HepG2 (cell line): ENCODE data around the gene LIMD2. TPM values are rescaled to one million over a fixed set of nuclear protein-coding genes. Genes with fewer than 3 reads are reported as not detected.

Source experiments
- AGO2 ChIP-seq: fragments of 200-400 bp; formaldehyde crosslinking; optimal IDR thresholded peaks from 2 replicates; pipeline ENCODE3; 2017; ENCODE audit warnings: mild to moderate bottlenecking, low read depth, low read length, moderate library complexity
- ELF3 ChIP-seq: IDR thresholded peaks from 2 replicates; pipeline ENCODE4 v1.6.1; 2016; ENCODE audit warnings: missing genetic modification reagents, missing compliant biosample characterization
- GTF3A ChIP-seq: sonication (generic); formaldehyde crosslinking; conservative IDR thresholded peaks from 2 replicates; pipeline ENCODE4 v1.4.0; 2020; ENCODE audit warnings: mild to moderate bottlenecking, missing genetic modification reagents
- HHEX ChIP-seq: IDR thresholded peaks from 2 replicates; pipeline ENCODE4 v1.6.1; 2016; ENCODE audit warnings: control low read depth
- HNF4G ChIP-seq, 2 experiments: sonication (generic) in 1 of 2; formaldehyde crosslinking in 1 of 2; IDR thresholded peaks; 2 replicates each; pipeline versions ENCODE4 v1.4.0 to v1.6.1; 2011 to 2020; ENCODE audit warnings: borderline replicate concordance in 2 of 2, low read depth in 2 of 2, mild to moderate bottlenecking in 2 of 2, low read length in 1 of 2, missing genetic modification reagents in 1 of 2, moderate library complexity in 1 of 2
- LCORL ChIP-seq, 2 experiments: fragments of 450-650 bp in 1 of 2; sonication (generic) in 1 of 2; formaldehyde crosslinking in 1 of 2; IDR thresholded peaks; 2 replicates each; pipeline versions ENCODE4 v1.5.0 to v1.6.1; 2017 to 2020; ENCODE audit warnings: antibody characterized with exemption in 1 of 2, missing genetic modification reagents in 1 of 2
- MAX ChIP-seq: IDR thresholded peaks from 2 replicates; pipeline ENCODE4 v1.6.1; 2012; ENCODE audit warnings: inconsistent platforms
- NFATC3 ChIP-seq: sonication (generic); formaldehyde crosslinking; IDR thresholded peaks from 2 replicates; pipeline ENCODE4 v1.5.1; 2020; ENCODE audit warnings: mild to moderate bottlenecking, missing genetic modification reagents
- NR3C1 ChIP-seq: sonication (generic); formaldehyde crosslinking; IDR thresholded peaks from 2 replicates; pipeline ENCODE4 v1.4.0; 2020; ENCODE audit warnings: missing genetic modification reagents
- PBX2 ChIP-seq: IDR thresholded peaks from 2 replicates; pipeline ENCODE4 v1.6.1; 2016; ENCODE audit warnings: control low read depth
- ZBTB40 ChIP-seq, 2 experiments: fragments of 450-650 bp in 1 of 2; sonication (generic) in 1 of 2; formaldehyde crosslinking in 1 of 2; IDR thresholded peaks; 2 replicates each; pipeline versions ENCODE4 v1.6.1 to v1.8.0; 2016 to 2022; ENCODE audit warnings: antibody characterized with exemption in 1 of 2, mild to moderate bottlenecking in 1 of 2, missing genetic modification reagents in 1 of 2
- ZNF275 ChIP-seq: sonication (generic); formaldehyde crosslinking; IDR thresholded peaks from 2 replicates; pipeline ENCODE4 v1.8.0; 2022; ENCODE audit warnings: missing genetic modification reagents, mild to moderate bottlenecking, inconsistent platforms, borderline replicate concordance
- ZNF337 ChIP-seq: sonication (generic); formaldehyde crosslinking; IDR thresholded peaks from 2 replicates; pipeline ENCODE4 v1.5.1; 2020; ENCODE audit warnings: missing genetic modification reagents, low read depth, mild to moderate bottlenecking, borderline replicate concordance
- ZNF33B ChIP-seq: sonication (generic); formaldehyde crosslinking; IDR thresholded peaks from 2 replicates; pipeline ENCODE4 v1.5.1; 2020; ENCODE audit warnings: mild to moderate bottlenecking, missing genetic modification reagents
- polyA plus RNA-seq, 8 experiments: library from polyadenylated mRNA; depleted of rRNA in 3 of 8; stranded (reverse) in 7 of 8; unstranded in 1 of 8; fragments of >200 nt; fragmentation: Illumina TruSeq in 4 of 8; extraction: Trizol in 4 of 8; gene quantifications; 2 replicates each; pipeline versions ENCODE4 v1.2.1 to v1.2.3, GENCODE V29; 2011 to 2016; ENCODE audit warnings: low read depth in 4 of 8, missing spikeins in 1 of 8, mixed read lengths in 1 of 8; ENCODE audit not compliant: insufficient read depth in 1 of 8
- total RNA-seq, 5 experiments: library from RNA; depleted of rRNA; stranded (reverse); fragments of >200 nt; fragmentation: Illumina TruSeq; extraction: Trizol; gene quantifications; 2 replicates each; pipeline ENCODE4 v1.2.3, GENCODE V29; 2016; ENCODE audit warnings: low read depth in 1 of 5

The LIMD2 gene
- total and polyA plus RNA-seq, 2 of the 13 experiments (the other 11 are each of a cell fraction or from before 2014, with no cell fraction given) = 9.0 to 20.8 TPM

GRCh38 chr17:63698886-63699637 is 863 bp downstream of the LIMD2 start (continued):
- no peak for TF ChIP-seq ZNF275 (CRISPR knock-in tag)
- TF ChIP-seq ZNF337 (CRISPR knock-in tag) = no peak
- peak; percentile 51; the same call in 1 of the 2 replicates for TF ChIP-seq NFATC3 (CRISPR knock-in tag)
- TF ChIP-seq MAX = no peak
- peak; percentile 45; the same call in 1 of the 2 replicates for TF ChIP-seq ELF3
- no peak for TF ChIP-seq HHEX (CRISPR knock-in tag)
- TF ChIP-seq GTF3A = no peak
- no peak for TF ChIP-seq PBX2 (CRISPR knock-in tag)
- TF ChIP-seq AGO2 = peak; percentile 64
- TF ChIP-seq HNF4G (IDR thresholded peaks at IDR 0.05; ENCODE audit: borderline replicate concordance, low read depth, low read length) = no peak
- TF ChIP-seq HNF4G (CRISPR knock-in tag; IDR thresholded peaks at IDR 0.05; ENCODE audit: borderline replicate concordance, low read depth) = no peak
- 0 out of 2 replicates have a peak, but pooled peaks have one; percentile 40 for TF ChIP-seq ZNF33B
- TF ChIP-seq ZBTB40 (IDR thresholded peaks at IDR 0.05) = no peak
- 0 out of 2 replicates have a peak, but pooled peaks have one; percentile 17 for TF ChIP-seq ZBTB40 (CRISPR knock-in tag; IDR thresholded peaks at IDR 0.05)
- no peak for TF ChIP-seq NR3C1 (CRISPR knock-in tag)
- no peak for TF ChIP-seq LCORL (IDR thresholded peaks at IDR 0.05)
- no peak for TF ChIP-seq LCORL (CRISPR knock-in tag; IDR thresholded peaks at IDR 0.05)
